GM18873 (cell line): ENCODE measurements around the gene HIVEP1.

ENCODE experiments used
- ATAC-seq: cut with Tn5 transposase; IDR thresholded peaks from one replicate; pipeline ENCODE4 v1.9.1; 2021; ENCODE audit warnings: mild to moderate bottlenecking, moderate library complexity, moderate number of reproducible peaks; ENCODE audit not compliant: unreplicated experiment, low FRiP score

The HIVEP1 gene

DNA sequence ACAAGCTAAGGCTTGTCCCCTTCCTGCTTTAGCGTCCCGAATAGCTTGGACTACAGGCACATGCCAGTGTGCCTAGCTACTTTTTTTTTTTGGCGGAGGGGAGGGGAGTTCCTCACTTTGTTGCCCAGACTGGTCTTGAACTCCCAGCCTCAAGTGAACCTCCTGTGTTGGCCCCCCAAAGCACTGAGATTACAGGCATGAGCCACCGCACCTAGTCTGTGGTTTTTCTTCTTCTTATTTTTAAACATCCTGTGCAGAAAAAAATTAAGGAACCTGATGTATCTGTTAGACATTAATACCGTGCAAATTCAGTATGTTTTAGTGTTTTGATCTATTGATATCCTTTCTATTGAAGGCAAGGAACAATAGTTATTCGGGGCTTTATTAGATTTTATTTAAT lies 25.7 kb downstream of the HIVEP1 start:
- ATAC-seq = no peak

GRCh38 chr6:12039540-12040459 lies 27.7 kb downstream of the HIVEP1 start:
- no peak for ATAC-seq

DNA sequence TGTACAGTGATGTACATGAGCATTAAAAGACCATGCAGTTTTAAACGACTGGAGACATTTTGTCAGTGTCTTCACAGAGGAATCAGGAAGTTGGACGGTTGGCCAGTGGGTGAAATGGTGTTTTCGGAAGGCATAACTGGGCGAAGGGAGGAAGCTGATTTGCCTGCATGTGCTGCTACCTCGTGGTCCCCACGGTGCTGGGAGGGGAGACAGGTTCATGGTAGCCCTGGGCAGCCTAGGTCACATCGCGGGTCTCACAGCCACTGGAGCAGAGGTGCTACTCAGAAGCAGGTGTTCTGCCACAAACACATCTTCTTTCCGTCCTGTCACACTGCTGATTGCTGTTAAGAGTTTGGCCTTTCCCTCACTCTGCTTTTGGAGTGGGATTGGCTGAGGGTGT lies 35.2 kb downstream of the HIVEP1 start:
- ATAC-seq = no peak

DNA sequence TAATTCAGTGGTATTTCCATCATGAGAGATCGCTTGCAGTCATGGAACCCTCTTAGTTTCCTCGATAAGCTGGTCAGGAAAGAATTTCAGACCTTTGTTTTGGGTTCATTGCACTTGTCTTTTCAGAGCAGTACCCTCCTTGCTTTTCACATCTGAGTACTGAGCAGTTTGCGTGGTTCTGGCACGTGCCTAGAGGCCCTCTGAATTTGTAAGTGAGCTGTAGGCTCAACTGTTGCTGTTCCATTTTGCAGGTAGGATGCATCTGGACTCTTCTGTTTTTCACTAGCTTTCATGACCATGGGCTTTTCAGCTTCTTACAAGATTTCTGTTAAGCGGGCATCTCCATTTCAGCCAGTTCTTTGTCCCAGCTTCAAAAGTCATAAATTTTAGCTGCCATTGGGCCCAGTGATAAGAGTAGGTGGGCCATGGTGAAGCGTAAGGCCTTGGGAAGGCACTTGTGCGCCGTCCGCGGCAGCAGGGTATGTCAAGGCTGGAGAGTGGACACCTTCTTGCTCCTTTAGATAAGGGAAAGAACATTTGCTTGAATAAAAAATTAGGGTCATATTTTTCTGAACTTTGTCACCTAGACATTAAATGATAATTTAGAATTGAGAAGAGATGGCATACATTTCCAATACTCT lies 35.8 kb downstream of the HIVEP1 start:
- ATAC-seq = no peak

DNA sequence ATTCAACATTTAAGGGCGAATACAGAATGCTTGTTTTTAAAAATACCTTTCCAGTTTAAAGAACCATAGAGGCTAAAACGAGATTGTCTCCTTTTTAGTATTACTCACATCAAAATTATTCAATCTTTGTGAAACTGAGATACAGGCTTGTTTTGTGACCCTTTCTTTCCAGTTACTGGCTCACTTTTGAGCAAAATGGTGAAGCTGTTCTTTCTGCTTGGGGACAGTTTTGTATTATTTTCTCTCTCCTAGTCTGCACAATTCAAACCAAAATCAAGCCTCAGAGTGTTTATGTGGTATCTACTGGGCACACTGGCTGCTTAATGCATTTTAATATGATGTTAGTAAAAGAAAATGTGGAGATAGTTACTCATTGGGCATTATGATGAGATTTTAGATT lies 36.5 kb downstream of the HIVEP1 start:
- ATAC-seq = no peak

DNA sequence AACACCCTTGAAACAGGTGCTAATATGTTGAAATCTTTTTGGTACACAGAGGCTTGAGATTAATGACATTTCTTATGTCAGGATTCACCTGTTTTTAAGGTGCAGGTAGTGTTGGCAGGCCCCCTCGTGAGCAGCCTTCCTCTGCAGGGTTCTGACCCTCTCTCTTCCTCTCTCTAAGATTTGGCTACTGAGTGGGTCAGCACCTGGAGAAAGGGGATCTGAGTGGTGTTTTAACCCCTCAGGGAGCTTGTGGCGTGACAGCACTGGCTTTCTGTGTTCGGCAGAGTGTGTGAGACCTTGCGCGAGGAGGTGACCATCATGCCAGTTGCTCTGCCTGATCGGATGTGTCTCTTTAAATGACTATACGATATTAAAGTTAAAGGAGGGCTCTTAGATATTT lies 37.1 kb downstream of the HIVEP1 start:
- no peak for ATAC-seq

DNA sequence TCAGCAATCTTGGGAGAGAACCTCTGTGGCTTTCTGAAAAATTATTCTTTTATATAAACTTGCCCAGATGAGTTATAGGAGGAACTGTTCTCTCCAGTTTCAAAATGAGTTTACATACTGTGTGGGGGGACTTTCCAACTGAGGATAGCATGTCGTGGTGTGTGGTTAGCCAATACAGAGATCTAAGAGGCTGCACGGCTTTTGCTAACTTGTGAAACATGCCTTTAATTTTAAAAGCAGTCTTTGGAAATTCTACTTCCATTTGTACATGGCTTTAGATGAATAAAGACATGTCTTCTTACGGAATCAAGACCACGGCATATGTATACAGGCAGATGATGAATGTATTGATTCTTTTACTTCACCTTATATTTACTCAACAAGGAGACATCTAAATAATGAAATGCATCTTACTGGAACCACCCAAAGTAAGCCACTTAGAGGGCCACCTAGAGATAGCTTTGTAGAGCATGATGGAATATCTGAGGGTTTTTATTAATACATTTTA lies 39.8 kb downstream of the HIVEP1 start:
- ATAC-seq = peak; percentile 84

- no peak for ATAC-seq
These were observed 46.3 kb downstream of the HIVEP1 start for GRCh38 chr6:12058172-12058961.

- peak; percentile 79 for ATAC-seq
These were observed 48.9 kb downstream of the HIVEP1 start for GRCh38 chr6:12060780-12061609.

DNA sequence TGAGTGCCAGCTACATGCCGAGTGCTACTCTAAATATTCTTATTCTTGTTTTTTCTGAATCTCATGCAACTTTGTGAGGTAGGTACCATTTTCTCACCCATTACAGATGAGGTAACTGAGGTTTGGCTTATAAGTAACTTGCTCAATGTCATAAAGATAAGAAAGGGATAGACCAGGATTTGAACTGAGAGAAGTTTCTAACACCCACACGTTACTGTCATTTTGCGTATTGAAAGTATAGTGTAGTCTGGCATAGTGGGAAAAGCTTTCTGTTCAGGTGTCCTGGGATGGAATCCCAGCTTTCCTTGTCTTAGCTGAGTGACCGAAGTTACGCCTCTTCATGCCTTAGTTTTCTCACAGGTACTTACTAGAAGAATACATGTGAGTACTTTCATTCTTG lies 50.5 kb downstream of the HIVEP1 start:
- ATAC-seq = no peak

- ATAC-seq = no peak
These were observed 52.0 kb downstream of the HIVEP1 start for GRCh38 chr6:12064131-12064530.

- no peak for ATAC-seq
These were observed 52.5 kb downstream of the HIVEP1 start for GRCh38 chr6:12064538-12065071.

DNA sequence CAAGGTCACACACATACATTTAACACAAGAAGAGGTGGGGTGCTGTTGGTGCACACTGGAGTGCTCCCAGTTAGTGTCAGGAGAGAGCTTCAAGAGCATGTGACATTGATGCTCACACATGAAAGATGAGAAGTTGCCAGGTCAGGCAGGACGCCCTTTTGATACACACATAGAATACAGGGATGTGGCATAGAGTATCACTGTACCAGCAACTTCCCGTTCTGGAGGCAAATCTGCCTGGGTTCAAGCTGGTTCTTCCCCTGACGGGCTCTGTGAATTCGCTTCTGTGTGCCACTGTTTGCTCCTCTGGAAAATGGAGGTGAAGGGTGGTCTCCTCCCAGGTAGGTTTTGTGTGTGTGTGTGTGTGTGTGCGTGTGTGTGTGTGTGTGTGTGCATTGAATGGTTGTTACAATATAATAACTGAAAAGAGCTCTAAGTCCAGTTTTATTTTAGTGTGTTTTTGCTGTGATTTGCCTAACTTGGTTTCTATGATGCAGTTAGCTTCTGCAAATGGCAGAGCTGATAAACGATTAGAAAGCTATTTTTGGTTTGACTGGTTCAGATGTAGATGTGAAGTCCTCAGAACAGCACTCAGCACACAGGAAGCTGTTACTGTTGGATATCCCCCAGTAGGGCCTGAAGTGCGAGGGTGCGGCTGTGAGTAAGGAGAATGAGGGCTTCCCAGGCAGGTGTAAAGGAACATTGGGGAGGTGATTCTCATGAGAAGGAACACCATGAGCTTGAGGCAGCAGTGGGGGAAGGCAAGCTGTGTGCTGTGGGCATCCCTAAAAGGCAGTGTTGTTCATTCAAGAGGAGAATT lies 53.4 kb downstream of the HIVEP1 start:
- no peak for ATAC-seq

DNA sequence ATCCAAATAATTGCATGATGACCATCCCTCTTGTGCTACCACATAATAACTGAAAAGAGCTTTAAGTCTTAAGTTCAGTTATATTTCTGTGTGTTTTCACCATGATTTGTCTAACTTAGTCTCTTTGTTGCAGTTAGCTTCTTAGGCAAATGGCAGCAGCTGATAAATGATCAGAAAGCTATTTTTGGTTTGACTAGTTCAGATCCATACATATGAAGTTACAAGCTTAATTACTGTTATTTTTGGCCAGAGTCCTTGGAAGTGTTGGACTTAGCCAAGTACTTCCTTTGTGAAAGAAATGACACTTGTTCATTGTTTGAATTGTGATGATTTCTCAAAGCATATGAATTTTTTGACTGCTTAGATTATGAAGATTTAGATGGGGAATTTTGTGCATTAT lies 54.2 kb downstream of the HIVEP1 start:
- no peak for ATAC-seq

GRCh38 chr6:12068899-12069557 lies 56.9 kb downstream of the HIVEP1 start:
- no peak for ATAC-seq

GRCh38 chr6:12069891-12070529 lies 57.9 kb downstream of the HIVEP1 start:
- no peak for ATAC-seq

DNA sequence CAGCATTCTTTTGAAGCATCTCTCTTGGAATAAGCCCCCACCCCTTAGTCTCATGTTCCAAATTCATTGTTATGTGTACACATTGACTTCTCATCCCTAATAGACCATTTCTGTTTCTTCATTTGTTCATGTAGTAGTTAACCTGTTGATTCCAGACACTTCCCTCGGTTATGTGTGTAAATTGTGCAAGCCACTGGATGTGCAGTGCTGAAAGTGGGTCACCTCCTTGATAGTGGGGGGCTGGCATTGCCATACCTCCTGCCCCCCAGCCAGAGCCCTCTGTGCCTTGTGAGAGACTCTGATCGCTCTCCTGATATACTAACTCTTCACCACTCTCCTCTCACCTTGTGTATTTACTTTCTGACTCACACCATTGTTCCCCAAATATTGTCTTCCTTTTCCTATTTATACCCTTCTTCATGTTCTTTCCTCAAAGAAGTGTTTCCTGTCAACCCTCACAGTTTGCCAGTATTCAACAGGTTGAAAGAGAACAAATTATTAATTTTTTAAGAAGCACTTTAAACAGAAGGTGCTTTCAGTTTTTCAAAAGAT lies 59.0 kb downstream of the HIVEP1 start:
- no peak for ATAC-seq
